MG63 (cell line): Measurements from ENCODE around the gene HIVEP2. TPM values are rescaled to one million over a fixed set of nuclear protein-coding genes. Genes with fewer than 3 reads are reported as not detected.

Experiments
- DNase-seq: peaks from one replicate; pipeline ENCODE4 v3.0.0-alpha.2; 2020
- H3K27me3 ChIP-seq: fragments of 250-450 bp; sonication (Bioruptor Pico); 2 replicates; pipeline ENCODE4 v1.5.1; 2020; ENCODE audit warnings: mild to moderate bottlenecking, moderate library complexity
- H3K36me3 ChIP-seq: fragments of 250-450 bp; sonication (Bioruptor Pico); 2 replicates; pipeline ENCODE4 v1.5.1; 2020; ENCODE audit warnings: mild to moderate bottlenecking, moderate library complexity
- H3K4me3 ChIP-seq: fragments of 250-450 bp; sonication (Bioruptor Pico); 2 replicates; pipeline ENCODE4 v1.5.1; 2020; ENCODE audit warnings: mild to moderate bottlenecking, moderate library complexity
- H3K9me3 ChIP-seq: fragments of 250-450 bp; sonication (Bioruptor Pico); 2 replicates; pipeline ENCODE4 v1.5.1; 2020; ENCODE audit warnings: mild to moderate bottlenecking, moderate library complexity
- total RNA-seq: library from RNA; depleted of rRNA; stranded (reverse); fragments of >200 nt; shearing (Covaris generic); gene quantifications from 2 replicates; pipeline ENCODE4 v1.2.3, GENCODE V29; 2014; ENCODE audit warnings: low replicate concordance

Gene HIVEP2
- total RNA-seq, 1 experiment from 2014 or later, result 2.4 TPM

DNA sequence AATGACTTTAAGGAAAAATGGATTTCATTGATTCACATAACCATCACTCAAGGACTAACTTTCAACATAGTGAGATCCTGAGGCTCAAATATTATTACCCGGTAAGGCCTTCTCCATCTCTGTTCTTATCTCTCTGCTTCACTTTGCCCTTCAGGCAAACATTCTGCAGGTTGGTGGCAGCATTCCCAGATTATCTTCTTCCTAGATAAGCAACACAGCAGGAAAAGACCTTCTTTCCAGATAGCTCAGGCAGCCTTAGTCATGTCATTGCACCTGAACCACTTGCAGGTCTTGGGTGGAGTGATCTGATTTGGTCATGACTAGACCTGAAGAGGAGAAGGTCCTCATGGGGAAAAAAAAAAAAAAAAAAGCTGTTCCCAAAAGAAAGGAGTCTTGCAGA, 5.3 kb upstream of the HIVEP2 start:
- no peak for DNase-seq

DNA sequence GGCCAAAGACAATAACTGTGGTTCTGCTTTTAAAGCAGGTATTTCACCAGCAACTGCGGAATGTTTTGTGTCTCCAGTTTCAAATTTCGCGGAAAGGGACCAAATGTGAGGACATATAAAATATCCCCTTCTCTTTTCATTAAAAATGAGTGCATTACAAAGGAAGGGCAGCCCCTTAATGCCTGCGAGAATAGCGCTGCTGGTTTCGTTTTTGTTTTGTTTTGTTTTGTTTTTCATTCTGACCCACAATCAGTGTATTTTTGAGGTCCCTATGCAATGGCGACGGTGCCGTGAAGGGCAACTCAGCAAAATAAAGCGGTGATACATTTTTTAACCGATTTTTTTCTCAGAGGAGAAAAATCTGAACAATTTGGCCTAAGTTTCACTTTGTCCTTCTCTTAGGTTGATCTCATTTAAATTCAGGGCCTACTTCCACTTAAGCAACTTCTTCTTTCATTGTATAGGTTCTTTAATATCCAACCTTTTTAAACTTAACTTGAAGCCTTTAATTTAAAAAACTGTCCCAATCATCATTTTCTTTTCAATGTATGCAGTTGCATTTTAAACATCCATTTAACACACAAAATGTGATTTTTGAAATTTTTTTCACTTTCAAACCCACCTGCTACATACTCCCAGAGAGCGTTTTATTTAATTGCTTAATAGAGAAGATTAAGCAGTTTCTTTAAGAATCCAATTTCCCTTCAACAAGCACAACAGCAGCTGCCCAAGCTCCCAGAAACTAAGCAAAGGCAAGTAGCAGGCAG, 2.9 kb upstream of the HIVEP2 start:
- Histone ChIP-seq H3K36me3 (no peaks in the 10 kb centered on the region), H3K27me3 (no peaks in the 10 kb centered on the region), H3K9me3 (no peaks in the 10 kb centered on the region), H3K4me3 (peak overlapping the region; percentile 85)
- DNase-seq, result no peak

More for the DNA sequence above, 5.3 kb upstream of the HIVEP2 start:
- Histone ChIP-seq H3K9me3 (no peaks in the 10 kb centered on the region), H3K4me3 (no peak overlapping the region), H3K36me3 (no peaks in the 10 kb centered on the region), H3K27me3 (no peaks in the 10 kb centered on the region)

DNA sequence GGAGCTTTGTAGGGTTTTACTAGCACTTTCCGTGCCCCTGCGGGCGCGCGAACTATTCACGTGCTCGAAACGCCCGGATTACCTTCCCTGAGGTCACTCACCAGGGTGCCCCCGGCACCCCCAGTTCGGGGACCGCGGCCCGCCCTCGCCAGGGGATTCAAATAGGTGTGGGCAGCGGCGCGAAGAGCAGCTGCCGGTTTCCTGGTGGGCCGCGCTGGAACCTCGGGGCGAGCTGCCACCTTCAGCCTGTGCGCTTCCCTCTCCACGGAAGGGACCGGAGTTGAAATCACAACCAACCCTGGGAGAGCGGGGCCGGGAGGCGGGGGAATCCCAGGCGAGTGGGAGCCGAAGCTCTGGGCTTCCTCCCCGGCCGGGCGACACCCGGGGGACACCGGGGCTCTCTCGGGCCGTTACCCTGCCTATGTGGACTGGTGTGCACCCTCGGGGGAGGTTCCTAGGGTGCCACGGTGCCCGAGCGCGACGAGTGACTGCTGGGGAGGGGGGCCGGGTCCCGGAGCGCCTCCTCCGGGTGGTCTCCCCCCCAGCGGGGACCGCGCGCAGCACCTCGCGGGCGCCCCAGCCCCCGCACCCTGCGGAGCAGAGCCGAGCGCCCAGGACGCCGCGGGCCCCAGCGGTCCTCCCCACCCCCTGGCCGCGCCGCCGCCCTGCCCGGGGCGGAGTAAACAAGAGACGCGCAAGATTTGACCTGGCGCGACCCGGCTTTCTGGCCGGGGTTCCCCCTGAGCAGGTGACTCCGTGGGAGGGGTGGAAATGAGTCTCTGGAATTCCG, 2.1 kb upstream of the HIVEP2 start:
- Histone ChIP-seq H3K9me3 (no peaks in the 10 kb centered on the region), H3K4me3 (peak overlapping the region; percentile 85), H3K27me3 (no peaks in the 10 kb centered on the region), H3K36me3 (no peaks in the 10 kb centered on the region)
- peak; percentile 74 for DNase-seq

DNA sequence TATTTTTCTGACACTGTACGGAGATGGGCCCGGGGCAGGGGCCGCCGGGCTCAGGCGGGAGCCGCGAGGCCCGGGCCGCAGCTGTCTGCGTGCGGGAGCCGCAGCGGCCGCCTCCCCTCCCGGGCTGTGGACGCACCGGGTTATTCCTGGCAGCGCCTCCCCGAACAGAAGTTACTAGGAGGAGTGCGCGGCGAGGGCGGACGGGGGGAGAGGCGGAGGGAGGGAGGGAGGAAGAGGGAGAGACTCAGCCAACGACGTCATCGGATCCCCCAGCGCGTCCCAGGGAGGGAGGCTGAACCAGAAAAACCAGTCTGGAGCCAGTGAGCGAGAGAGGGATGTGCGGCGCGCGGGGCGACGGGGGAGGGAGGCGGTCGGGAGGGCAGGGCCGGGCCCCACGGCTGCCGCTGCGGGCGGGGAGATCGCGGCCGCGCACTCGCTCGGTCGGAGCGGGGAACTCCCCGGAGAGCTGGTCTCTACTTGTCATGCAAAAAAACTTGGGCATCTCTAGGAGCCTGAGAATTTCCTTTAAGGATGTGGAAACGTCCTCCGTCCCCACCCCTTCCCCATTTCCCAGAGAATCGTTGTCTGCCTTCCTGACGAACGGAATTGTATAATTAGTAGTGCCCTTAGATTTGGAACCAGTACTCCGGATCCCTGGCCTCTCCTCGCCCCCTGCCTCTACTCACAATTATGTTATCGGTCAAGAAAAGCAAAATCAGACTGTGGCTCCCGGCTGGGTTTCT, 1.4 kb upstream of the HIVEP2 start:
- Histone ChIP-seq H3K4me3 (peak overlapping the region; percentile 85), H3K36me3 (no peaks in the 10 kb centered on the region), H3K27me3 (no peaks in the 10 kb centered on the region), H3K9me3 (no peaks in the 10 kb centered on the region)
- peak; percentile 98 for DNase-seq

DNA sequence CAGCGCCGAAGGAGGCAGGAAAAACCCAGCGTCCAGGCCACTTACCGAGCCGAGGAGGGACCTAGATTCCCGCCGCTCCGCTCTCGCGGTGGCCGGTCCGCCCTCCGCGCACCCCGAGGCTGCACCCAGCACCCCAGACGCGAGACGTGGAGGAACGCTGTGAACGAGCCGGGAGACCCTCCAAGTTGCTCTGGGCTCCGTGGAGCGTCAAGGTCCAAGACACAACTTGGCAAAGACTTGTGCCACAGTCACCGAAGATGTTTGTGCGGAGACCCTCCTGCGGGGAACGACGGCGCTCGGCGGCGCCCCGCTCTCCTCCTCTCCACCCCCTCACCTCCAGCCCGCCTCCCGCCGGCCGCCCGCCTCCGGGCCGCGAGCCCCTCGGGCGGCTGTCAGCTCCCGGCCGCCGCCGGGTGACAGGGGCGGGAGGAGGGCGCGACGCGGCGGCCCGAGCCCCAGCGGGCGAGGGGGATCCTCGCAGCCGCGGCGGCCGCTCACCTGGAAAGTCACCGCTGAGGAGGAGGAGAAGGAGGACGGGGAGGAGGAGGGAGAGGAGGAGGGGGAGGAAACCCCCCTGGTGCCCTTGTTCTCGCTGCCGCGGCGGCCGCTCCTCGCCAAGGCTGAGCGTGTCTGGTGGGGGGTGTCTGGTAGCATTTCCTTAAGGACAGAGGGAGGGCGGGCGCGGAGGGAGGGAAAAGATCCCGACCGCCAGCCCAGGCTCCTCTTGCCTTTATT, 637 bp upstream of the HIVEP2 start:
- peak; percentile 14 for DNase-seq
- H3K27me3 ChIP-seq, result no peaks in the 10 kb centered on the region

DNA sequence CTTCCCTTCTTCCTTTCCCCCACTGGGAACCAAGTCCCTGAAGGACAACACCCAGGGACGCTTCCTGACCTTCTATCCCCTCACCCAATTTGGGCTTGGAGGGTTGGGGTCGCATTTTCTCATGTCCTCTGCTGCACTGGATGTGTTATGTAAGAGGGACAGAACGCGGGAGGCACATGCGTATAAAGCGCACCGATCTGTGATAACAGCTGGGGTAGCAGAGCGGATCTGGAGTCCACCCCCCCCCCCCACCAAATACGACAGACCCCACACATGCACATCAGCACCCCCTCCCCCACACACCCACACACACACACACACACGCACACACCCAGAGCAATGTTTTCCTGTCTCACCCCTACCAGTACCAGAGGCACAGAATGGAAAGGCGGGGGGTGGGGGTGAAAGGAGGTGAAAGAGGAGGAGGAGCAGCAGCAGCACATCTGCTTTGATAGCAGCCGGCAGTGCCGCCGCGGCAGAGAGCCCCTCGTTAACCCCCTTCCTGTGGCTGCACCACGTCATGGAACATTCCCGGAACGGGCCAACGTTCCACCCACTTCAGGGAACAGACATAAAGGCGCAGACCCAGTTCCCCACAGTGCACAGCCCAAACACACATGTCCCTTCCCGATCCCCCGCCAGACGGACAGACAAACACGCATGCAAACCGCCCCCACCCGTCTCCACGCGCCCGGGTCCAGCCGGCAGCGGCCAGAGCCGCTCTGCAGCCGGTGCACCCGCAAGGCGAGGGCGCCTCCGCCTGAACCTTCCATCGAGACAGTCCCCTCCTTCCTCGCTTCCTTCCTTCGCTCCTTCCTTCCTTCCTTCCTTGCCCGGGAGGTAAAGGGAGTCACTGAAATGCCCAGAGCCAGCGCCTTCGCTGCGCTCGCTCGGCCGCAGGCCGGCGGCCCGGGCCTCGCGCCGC, 590 bp downstream of the HIVEP2 start:
- DNase-seq, result peak; percentile 69
- Histone ChIP-seq H3K27me3 (no peaks in the 10 kb centered on the region), H3K36me3 (no peaks in the 10 kb centered on the region), H3K9me3 (no peaks in the 10 kb centered on the region), H3K4me3 (peak overlapping the region; percentile 85)

More for the DNA sequence above, 637 bp upstream of the HIVEP2 start:
- Histone ChIP-seq H3K4me3 (peak overlapping the region; percentile 85), H3K36me3 (no peaks in the 10 kb centered on the region), H3K9me3 (no peaks in the 10 kb centered on the region)

DNA sequence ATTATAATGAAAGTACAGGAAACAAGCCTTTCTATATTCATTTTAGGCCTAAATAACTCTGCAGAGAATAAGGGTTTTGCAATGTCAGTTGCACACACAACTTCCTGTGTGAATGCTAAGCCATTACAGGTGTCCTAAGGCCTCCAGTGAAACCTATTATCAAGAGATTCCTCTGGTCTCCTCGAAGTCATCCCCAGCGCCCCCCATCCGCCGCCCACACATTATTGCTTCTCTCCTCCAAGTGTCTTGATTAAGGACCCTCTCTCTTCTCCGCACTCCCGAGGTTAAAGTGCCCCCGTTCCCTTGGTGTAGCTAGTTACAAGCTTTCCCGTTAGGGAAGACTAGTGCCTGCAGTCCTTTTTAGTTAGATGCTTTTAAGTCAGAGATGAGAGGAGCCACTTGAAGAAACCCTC, 1.3 kb downstream of the HIVEP2 start:
- H3K27me3 ChIP-seq, result no peaks in the 10 kb centered on the region
- H3K4me3 ChIP-seq, result peak overlapping the region; percentile 85
- DNase-seq, result no peak
- no peaks in the 10 kb centered on the region for H3K9me3 ChIP-seq
- H3K36me3 ChIP-seq, result no peaks in the 10 kb centered on the region

DNA sequence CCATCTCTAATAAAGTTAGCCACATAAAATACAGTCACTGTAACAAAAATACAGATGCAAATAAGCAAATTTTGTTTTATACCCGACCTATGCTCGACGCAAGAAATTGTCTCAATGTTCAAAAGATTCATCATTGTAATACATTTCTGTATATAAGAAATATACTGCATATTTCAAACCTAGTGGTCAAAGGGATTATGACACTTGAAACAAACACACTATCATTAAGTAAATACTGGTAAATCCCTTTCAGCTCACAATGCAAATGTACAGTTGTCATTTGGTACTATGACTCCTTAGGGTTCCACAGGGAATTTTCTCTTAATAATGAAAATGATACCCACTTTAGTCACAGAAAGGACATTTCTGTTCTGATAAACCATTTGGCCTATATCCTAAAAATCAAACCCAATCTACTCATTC, 2.2 kb downstream of the HIVEP2 start:
- Histone ChIP-seq H3K27me3 (no peaks in the 10 kb centered on the region), H3K9me3 (no peaks in the 10 kb centered on the region), H3K36me3 (no peaks in the 10 kb centered on the region), H3K4me3 (no peak overlapping the region)
- no peak for DNase-seq

DNA sequence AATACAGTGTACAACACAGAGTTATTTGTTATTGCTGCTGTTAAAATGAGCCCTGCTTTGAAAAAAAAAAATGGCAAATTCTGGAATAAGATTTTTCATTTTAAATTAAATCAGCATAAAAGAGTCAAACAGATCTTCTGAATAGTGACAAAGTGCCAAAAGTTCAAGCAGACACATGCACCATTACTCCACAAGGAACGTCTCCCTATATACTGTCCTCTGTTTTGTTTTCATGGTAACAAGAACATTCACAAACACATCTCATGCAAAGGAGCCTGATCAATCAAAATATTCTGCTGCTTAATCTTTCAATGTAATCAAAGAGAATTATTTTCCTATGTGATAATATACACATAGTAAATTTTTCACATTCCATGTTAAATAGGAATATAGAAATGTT, 2.7 kb downstream of the HIVEP2 start:
- no peak for DNase-seq
- Histone ChIP-seq H3K27me3 (no peaks in the 10 kb centered on the region), H3K4me3 (no peak overlapping the region), H3K36me3 (no peaks in the 10 kb centered on the region), H3K9me3 (no peaks in the 10 kb centered on the region)

DNA sequence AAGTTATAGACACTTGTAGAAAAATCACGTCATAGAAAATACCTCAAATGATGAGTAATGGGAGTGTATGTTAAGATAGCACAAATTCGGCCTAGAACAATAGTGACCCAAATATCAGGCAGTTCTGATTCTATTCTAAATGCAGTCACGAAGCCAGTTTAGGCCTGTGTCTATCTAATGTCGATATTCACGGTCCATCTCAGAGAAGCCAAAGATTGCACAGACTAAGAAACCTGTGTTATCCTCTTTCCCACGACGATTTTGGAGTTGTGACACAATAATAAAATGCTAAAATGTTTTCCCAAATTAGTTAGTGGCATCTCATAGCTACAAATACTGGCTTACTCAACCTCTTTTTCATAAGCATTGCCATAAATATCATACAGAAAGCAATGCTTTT, 4.0 kb downstream of the HIVEP2 start:
- no peak for DNase-seq
- H3K4me3 ChIP-seq, result no peak overlapping the region

DNA sequence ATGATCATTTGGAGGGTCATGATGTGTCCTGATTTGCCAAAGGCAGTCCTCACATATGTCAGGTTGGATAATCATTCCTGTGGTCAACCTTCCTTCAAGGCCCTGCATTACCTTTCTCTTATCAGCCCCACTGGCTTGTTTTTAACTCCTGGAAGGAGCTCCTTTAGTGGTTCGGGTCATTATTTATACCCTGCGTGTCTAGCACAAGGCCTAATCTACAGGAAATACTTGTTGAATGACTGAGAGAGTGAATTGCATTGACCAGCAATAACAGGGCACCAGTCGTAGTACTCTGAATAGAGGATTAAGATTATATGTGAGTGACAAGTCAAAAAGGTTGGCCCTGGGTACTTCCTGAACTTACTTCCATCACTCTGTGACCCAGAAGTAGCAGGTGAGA, 4.5 kb downstream of the HIVEP2 start:
- H3K36me3 ChIP-seq, result no peaks in the 10 kb centered on the region
- H3K4me3 ChIP-seq, result no peak overlapping the region
- H3K27me3 ChIP-seq, result no peaks in the 10 kb centered on the region
- DNase-seq, result no peak
- no peaks in the 10 kb centered on the region for H3K9me3 ChIP-seq

More for the DNA sequence above, 4.0 kb downstream of the HIVEP2 start:
- Histone ChIP-seq H3K27me3 (no peaks in the 10 kb centered on the region), H3K9me3 (no peaks in the 10 kb centered on the region), H3K36me3 (no peaks in the 10 kb centered on the region)

DNA sequence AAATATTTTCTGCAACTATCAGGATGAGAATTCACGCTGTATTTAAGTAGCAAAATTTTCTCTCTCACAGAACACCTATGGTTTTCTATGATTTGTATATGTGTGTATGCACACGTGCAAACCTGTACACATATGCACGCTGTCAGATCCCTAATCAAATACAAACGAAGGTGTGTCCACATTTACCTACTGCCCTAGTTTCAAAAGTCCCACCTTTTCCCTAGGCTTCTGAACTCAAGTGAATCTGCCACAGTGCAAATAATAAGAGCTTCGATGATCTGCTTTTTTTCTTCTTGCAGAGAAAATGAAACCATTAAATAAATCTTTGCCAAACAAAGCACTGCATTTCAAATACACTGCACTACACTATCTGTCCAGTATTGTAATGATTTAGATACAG, 6.5 kb downstream of the HIVEP2 start:
- H3K4me3 ChIP-seq, result no peak overlapping the region
- H3K27me3 ChIP-seq, result no peaks in the 10 kb centered on the region
- DNase-seq, result no peak
- no peaks in the 10 kb centered on the region for H3K36me3 ChIP-seq
- H3K9me3 ChIP-seq, result no peaks in the 10 kb centered on the region

DNA sequence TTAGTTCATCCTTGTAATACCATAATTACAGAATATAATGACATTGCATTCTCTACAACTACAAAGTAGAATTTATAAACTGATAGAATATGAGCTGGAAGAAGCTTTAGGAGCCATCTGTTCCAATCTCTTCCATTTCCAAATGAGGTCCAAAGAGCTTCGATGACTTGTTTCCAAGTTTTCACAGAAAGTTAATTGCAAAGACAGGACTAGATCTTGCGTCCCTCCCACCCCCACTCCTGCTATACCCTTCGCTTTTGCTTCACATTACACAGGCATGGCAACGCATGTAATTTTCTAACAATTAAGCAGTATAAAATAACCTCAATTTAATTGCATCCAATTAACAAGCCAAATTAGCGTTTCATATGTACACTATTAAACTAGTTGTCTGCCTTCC, 7.0 kb downstream of the HIVEP2 start:
- no peaks in the 10 kb centered on the region for H3K9me3 ChIP-seq
- H3K27me3 ChIP-seq, result no peaks in the 10 kb centered on the region
- H3K36me3 ChIP-seq, result no peaks in the 10 kb centered on the region
- DNase-seq, result no peak
- H3K4me3 ChIP-seq, result no peak overlapping the region

DNA sequence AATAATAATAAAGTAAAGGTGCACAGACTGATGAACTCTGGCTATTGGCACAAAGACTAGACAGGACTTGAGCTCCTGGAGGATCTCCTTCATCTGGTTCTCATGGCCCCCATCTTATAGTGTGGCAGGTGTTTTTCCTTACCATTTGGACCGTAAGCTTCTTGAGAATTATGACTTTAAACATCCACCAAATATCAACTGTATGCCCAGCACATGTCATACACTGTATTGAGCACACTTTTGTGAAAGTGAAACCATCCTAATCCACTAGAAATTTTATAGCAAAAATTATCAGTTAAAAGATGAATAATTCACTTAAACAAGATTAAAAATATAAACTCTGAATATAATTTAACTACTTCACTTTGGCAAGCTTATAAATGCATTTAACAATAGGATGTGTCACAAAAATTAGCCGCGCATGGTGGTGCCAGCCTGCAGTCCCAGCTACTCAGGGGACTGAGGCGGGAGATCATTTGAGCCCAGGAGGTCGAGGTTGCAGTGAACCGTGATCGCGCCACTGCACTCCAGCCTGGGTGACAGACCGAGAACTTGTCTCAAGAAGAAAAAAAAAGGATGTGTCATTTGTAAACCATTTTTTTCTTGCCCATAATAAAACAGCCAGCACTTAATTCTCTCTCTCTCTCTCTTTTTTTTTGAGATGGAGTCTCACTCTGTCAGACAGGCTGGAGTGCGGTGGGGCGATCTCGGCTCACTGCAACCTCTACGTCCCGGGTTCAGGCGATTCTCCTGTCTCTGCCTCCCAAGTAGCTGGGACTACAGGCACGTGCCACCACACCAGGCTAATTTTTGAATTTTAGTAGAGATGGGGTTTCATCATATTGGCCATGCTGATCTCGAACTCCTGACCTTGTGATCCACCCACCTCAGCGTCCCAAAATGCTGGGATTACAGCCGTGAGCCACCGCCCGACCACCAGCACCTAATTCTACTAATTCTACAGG, 9.1 kb downstream of the HIVEP2 start:
- H3K36me3 ChIP-seq, result no peaks in the 10 kb centered on the region
- no peaks in the 10 kb centered on the region for H3K27me3 ChIP-seq
- no peaks in the 10 kb centered on the region for H3K9me3 ChIP-seq
- peak; percentile 14 for DNase-seq
- H3K4me3 ChIP-seq, result no peak overlapping the region

DNA sequence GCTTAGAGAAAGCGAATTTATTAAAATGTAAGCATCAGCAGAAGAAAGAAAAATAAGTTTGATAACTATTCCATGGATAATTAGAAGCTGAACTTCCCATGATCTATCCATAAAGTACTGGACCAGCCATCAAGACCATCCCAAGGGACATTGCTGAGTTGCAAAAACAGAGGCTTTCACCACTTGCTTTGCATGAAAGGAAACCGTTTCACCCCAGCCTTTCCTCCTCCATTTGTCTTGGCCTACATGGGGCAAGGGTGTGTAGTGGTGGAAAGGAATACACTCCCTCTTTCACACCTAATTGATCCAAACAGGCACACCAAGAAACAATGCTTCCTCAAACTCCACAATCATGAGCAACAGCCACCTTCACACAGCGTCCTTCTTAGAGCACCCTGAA, 10.4 kb downstream of the HIVEP2 start:
- Histone ChIP-seq H3K27me3 (no peaks in the 10 kb centered on the region), H3K4me3 (no peak overlapping the region), H3K36me3 (no peaks in the 10 kb centered on the region), H3K9me3 (no peaks in the 10 kb centered on the region)
- DNase-seq, result no peak
